Transverse colon (tissue), 4 donors: ENCODE data around the gene LGR5.

ENCODE experiments used
- CTCF ChIP-seq, 5 experiments: fragments of 200-600 bp in 3 of 5; fragments of 450-650 bp in 2 of 5; sonication (generic) in 3 of 5; IDR thresholded peaks; 1 replicate in 2 of 5; 2 replicates in 3 of 5; pipeline ENCODE4 v1.5.1; 2016 to 2017; ENCODE audit warnings: antibody characterized with exemption in 5 of 5, inconsistent platforms in 3 of 5, mild to moderate bottlenecking in 2 of 5, moderate library complexity in 1 of 5
- POLR2A ChIP-seq: fragments of 450-650 bp; IDR thresholded peaks from one replicate; pipeline ENCODE4 v1.6.1; 2016; ENCODE audit warnings: antibody characterized with exemption, mild to moderate bottlenecking, moderate library complexity
- POLR2AphosphoS5 ChIP-seq, 3 donors: sonication (generic); formaldehyde crosslinking; IDR thresholded peaks; one replicate each; pipeline ENCODE4 v1.6.1; 2016; ENCODE audit warnings: antibody characterized with exemption in 3 of 3

GRCh38 chr12:71536939-71537622 lies 97.5 kb downstream of the LGR5 start:
- TF ChIP-seq CTCF (IDR thresholded peaks at IDR 0.05): no peak
- TF ChIP-seq POLR2AphosphoS5 (IDR thresholded peaks at IDR 0.05): no peak
- TF ChIP-seq POLR2A: no peak
